Fibroblast of skin of scalp (primary cell): ENCODE results near the gene CD300C.
"Not testable (repeated sequence)": the region's sequence is repeated elsewhere in the genome, so short reads cannot be mapped to it uniquely, and the experiment has no call there.

Experiments used
- DNase-seq: peaks from one replicate; pipeline ENCODE4 v3.0.0-alpha.2; 2013

The CD300C gene

DNA sequence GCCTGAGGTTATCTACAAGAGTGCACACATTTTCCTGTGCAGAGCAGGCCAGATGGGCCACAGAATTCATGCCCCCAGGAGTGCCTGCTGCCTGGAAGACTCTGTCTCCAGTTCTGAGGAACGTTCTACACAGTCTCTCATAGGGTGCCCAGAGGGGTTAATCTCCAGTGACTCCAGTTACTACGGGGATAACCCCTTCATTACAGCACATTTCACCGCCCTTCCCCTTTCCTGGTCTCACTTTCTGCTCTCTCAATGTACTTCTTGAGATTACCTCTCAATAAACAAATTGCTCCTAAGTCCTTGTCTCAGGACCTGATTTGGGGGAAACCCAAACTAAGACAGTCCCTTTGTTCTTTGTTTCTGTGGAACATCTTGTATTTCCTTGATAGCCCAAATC lies 15.7 kb upstream of the CD300C start:
- no peak for DNase-seq

DNA sequence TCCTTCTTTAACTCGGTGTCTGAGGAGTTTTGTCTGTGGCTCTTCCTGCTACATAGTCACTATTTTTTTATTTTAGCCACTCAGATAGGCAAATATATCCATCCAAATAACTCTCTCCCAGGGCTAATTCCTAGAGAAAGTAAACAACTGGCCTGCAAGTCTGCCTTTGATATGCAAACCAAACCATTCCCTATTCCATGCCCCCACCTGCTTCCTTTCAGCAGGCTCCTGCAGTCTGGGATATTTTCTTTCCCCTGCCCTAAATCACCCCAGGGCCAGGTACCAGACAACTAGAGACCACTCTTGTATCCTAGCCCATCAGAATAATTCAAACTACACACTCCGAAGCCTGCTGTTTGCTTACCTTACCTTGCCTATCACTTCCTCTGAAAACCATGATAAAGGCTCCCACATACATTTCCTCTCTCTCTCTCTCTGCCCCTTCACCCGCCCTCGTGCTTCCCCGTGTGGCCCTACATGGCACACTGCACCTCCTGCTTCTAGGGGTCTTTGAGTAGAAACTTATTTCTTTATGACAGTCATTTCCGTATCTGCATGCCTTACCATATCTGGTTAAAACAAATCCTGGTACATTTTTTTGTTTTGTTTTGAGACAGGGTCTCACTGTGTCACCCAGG lies 13.1 kb upstream of the CD300C start:
- no peak for DNase-seq

DNA sequence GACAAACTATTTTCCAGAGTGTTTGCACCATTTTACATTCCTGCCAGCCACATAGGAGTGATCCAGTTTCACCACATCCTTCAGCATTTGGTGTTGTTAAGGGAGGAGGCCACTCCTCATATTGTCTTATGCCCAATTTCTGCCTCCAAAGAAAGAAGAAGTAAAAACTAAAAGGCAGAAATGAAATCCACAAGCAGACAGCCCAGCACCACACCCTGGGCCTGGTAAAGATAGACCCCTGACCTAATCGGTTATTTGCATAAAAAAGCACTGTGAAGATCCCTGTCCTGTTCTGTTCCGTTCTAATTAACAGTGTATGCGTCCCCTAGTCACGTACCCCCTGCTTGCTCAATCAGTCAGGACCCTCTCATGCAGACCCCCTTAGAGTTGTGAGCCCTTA lies 12.5 kb upstream of the CD300C start:
- DNase-seq: not testable (repeated sequence)

DNA sequence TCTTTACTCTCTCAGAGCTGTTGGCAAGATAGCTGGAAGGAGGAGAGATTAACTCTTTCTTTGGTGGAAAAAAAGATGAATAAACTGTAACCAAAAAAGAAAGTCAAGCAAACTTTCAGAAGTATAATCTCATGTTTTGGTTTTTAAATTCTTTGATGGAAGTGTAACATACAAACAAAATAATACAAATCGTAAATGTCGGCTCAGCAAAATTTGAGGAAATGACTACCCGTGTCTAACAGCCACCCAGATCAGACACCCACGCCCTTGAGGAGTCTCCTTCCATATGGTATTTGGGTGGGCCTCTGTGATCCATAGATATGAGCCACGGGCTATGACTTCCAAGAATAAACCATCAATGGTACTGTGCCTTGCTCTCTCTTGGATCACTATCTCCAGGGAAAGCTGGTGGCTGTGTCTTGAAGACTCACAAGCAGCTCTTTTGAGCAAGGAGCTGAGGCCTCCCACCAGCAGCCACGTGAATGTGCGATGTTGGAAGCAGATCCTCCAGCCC lies 9.6 kb upstream of the CD300C start:
- no peak for DNase-seq

DNA sequence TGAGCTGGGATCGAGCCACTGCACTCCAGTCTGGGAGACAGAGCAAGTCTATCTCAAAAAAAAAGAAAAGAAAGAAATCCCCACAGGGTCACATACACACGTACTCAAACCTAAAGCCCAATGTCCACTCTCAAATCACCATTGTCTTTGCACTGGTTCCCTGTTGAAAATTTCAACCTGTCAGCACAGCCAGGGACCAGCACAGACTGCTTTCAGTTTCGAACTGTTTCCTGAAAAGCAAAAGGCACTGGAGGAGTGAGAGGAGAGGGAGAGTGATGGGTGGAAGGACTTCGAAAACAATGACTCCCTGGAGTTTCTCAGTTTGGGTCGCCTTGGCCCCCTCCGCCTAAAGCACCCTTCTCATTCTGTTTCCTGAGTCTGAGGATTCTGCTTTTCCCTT lies 9.0 kb upstream of the CD300C start:
- no peak for DNase-seq

DNA sequence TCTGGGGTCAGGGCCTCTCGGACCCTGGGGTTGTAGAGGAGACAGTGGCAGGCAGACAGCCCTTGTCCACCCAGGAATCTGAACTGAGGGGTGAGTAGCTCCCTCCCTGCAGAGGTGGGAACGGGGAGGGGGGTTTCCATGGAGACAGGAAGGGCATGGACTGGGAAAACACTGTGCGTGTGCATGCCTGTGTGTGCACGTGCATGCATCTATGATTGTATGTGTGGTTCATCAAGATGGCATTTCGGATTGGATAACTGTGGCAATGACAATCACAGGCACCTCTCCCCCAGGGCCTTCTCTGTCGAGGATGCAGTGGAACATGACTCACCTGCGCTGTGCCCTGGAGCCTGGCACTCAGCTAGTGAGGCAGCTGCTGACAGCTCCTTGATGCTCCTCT lies 6.1 kb upstream of the CD300C start:
- no peak for DNase-seq

DNA sequence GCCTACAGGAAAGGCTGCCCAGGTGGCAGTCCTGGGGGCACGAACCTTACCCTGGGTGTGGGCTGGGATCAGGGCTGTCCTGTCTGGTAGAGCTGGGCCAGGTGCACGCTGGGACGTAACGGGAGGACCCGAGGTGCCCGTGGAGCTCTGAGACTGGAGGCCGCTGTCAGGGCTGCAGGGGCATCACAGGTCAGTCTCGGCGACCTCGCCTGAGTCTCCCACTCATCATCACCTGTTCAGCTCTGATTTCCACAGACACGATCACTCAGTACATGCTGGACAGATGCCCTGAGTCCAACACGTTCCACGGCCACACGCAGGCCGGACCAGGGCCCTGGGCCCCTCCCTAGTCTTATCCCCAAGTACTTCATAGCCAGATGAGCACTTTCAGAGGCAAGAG lies 4.7 kb upstream of the CD300C start:
- DNase-seq: no peak

DNA sequence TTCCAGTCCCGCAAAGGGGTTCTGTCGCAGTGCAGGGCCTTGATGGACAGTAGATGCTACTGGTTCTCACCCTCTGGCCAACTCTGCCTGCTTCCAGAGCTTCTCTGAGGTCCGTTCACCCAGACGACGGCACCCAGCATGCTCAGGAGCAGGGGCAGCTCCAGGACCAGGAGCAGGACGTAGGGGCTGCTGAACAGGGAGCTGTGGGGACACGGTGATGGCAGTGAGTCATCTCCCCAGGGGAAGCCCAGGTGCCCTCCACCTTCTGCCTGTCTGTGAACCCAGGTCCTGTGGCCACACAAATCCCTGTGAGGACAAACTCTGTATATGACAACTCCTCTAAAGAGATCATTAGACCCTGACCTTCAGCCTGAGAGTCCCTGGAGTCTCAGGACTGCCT lies 3.4 kb upstream of the CD300C start:
- no peak for DNase-seq

DNA sequence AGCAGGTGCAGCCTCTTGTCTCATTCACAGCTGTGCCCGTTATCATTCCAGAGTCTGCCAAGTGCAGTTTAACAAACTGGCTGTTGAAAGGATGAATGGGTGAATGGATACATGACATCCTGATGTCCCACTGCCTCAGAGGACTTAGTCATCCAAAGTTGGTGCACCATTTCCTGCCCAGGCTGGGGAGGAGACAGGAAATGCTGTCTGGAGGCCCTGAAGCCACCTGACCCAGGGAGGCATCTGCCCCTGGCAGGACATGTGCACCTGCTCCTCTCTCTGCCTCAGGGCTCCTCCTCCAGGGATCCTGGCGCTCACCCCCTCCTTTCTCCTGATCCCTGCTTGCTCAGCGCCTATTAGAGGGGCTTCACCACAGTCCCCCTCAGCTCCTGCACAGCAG lies 1.8 kb upstream of the CD300C start:
- no peak for DNase-seq

DNA sequence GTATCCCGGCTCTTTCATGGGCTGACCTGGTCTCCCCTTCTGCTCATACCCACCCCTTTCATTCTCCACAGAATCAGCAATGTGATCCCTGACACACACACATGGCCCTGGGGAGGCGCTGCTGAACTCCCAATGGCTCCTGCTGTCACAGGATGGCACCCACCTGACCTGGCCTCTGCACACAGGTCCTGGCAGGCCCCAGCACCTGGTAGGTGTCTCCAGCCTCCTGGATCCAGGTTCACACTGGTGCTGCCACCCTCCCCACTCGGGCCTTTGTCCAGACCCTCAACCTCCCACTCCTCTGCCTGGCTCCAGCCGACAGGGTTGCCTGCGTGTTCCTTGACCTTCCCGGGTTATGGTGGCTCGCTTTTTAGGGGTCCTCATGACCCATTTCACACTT lies 1.3 kb upstream of the CD300C start:
- no peak for DNase-seq

DNA sequence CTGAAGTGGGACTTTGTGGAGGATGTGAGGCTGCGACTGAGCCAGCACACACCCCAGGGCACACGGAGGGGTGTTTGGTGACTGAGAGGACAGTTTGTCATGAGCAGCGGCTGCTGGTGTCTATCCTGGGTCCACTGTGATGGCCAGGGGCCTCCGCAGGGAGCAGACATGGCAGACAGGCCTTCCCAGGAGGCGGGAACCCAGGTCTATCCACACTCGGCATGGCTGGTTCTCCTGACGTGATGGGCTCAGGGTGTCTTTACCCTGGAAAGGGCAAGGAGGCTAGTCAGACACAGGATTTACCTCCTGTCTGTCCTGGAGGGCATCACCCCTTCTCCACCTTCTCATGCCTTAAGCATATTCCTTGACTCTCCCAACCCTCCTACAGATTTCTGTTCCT lies 671 bp upstream of the CD300C start:
- no peak for DNase-seq

DNA sequence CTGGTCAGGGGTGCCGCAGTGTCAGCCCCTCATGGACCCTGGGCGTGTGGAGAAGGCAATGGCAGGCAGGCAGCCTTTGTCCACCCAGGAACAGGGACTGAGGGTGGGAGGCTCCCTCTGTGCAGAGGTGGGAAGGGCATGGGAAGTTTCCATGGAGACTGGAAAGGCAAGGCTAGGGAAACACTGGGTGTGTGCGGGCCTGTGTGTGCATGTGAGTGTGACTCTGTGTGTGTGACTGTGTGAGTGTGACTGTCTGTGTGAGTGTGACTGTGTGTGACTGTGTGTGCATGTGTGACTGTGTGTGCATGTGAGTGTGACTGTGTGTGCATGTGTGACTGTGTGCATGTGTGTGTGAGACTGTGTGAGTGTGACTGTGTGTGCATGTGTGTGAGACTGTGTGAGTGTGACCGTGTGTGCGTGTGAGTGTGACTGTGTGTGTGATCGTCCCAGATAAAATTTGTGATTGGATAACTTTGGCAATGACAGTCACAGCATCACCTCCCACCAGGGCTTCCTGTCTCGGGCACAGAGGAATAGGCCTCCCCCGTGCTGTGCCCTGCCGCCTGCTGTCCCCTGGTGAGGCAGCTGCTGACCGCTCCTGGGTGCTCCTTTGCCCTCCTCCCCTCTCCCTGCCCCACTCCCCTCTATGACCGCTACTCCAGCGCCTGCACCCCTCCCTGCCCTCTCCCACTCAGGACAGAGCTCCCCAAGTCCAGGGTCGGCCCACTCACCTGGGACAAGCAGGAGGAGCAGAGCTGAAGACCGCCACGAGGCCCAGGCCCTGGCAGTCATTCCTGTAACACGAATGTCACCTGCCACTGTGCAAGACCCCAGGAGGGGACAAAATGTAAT lies 698 bp downstream of the CD300C start:
- DNase-seq: no peak

DNA sequence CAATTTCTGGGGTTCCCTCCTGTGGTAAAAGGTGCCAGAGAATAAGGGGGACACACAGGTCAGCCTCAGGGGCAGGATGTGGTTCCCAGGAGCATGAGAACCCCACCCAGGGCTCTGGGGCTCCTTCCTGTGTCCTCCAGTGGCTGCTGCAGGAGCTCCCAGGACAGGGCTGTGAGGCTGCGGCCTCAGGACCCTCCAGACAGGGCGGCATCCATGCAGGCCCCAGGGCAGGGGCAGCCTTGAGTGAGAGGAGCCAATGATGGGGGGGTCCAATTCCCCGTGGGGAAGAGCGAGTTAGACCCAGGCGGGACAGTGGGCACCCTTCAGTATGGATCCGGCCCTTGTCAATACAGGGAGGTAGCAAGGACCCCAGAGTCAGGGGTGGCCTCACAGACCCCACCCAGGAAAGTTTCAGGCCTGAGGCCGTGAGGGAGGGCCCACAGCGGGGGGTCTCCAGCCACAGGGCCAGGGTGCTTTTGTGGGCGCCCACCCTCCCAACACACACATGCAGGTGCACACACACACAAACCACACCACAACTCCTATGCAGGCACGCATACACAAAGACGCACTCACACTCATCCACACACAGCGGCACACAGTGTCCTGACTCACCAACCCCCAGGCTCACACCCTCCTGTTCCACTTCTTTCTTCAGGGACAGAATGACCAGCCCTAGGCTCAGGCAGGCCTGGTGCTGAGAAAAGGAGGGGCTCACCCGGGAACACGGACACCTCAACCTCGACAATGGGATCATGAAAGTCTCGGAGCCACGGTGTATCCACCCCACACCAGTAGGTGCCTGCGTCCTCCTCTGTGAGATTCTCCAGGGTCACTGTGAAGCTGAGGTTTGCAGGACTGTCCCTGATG lies 1.8 kb downstream of the CD300C start:
- no peak for DNase-seq

DNA sequence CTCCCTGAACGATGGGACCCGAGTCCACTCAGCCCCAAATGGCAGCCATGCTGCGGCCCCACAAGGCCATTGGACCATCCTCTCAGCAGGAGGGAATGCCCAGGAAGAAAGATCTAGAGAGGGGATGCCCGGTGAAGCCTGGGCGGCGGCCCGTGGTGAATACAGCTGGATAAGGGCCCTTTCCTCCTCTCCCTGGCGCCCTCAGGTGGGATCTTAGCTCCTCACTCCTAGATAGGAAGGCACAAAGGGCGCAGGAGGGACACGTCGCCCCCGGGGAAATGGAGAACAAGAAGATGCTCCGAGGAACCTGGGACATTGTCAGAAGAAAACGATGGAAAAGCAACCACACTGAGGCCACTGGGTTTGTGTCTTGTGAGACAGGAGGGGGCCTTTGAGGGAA lies 2.5 kb downstream of the CD300C start:
- DNase-seq: no peak

DNA sequence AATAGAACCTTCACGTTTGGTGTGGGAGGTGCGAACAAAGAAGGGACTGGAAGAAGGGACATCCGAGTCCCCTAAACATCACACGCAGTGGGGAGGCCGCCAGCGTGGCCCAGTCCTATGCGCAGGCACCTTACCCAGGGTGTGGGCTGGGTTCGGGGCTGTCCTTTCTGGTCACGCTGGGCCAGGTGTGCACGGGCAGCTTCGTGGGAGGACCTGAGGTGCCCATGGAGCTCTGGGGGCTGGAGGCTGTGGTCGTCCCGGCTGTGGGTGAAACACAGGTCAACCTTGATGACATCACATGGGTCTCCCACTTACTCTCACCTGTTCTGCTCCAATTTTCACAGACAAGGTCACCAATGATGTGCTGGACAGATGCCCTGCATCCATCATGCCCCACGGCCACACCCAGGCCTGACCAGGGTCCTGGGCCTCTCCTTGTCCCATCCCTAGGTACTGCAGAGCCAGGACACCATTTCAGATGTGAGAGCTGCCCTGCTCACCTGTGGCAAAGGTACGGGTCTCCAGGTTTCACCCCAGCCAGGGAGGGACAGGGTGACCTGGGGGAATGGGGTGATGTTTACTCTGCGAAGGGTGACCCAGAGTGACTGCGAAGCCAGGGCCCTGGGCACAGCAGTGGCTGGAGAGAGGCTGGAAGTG lies 3.1 kb downstream of the CD300C start:
- DNase-seq: no peak

DNA sequence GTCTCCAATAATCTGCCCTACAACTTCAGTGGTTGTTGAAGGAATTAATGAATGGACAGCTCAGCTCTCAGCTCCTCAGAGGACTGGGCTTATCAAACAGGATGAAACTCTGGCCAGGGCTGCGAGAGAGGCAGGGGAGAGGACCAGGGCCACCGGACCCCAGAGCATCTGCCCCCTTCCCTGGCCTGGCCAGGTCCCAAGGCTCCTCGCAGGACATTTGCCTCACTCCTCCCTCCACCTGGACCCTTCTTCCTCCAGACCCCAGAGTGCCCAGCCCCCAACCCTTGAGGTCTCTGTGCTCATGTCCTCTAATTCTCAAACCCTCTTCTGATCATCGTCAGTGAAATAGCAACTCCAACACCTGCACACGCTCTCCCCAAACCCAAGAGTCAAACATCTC lies 3.7 kb downstream of the CD300C start:
- no peak for DNase-seq

DNA sequence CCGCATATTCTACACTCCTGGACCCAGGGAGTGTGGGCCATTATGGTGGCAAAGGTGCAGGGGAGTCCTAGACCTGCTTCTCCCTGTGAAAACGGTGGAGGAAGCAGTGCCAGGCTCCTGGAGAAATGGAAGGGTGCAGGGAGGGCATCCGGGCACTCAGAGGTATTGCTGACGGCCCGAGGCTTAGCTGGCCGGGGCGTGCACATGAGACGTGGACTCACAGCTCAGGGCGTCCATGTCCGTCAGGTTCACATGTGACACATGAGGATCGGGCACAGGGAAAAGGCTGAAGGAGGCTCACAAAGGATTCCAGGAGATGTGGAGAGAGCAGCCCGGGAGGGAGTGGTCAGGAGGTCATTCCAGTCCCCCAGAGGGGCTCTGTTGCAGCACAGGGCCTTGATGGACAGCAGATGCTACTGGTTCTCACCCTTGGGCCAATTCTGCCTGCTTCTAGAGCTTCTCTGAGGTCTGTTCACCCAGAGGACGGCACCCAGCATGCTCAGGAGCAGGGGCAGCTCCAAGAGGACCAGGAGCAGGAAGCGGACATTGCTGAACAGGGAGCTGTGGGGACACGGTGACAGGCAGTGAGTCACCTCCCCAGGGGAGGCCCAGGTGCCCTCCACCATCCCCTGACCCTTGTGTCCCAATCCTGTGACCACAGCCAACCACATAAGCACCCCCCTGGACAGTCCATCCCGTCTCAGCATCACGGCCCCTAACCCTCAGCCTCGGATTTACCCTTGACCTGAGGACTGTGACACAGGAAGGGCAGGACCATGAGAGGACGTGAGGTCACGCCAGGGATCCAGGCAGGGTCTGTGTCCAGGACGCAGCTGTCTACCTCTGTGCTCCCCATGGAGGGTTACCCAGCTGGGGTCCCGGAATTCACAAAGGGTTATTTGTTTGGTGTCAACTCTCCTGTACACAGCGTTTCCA lies 4.5 kb downstream of the CD300C start:
- DNase-seq: no peak

DNA sequence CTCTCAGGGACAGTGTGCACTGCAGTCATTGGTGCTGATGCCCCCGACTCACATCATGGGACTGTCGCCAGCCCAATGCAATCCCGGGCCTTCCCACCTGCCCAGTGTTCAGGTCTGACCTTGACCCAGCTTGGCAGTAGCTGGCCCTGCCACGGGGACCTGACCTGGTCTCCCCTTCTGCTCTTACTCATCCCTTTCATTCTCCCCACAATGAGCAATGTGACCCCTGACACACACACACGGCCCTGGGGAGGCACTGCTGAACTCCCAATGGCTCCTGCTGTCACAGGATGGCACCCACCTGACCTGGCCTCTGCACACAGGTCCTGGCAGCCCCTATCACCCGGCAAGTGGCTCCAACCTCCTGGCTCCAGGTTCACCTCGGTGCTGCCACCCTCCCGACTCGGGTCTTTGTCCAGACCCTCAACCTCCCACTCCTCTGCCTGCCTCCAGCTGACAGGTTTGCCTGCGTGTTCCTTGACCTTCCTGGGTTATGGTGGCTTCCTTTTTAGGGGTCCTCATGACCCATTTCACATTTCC lies 6.6 kb downstream of the CD300C start:
- DNase-seq: no peak

DNA sequence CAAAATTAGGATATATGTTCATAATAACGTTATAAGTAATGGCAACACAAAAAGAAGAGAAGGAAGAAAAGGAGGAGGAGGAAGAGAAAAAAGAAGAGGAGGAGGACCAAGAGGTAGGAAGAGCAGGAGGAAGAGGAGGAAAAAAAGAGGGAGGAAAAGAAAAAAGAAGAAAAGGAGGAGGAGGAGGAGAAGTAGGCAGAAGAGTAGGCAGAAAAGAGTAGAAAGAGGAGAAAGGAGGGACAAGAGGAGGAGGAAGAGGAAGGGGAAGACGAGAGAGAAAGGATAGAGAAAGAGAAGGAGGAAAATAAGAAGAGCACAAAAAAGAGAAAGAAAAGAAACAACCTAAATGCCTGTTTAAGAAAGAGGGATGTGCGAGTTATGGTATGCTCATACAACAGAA lies 9.0 kb downstream of the CD300C start:
- DNase-seq: no peak

DNA sequence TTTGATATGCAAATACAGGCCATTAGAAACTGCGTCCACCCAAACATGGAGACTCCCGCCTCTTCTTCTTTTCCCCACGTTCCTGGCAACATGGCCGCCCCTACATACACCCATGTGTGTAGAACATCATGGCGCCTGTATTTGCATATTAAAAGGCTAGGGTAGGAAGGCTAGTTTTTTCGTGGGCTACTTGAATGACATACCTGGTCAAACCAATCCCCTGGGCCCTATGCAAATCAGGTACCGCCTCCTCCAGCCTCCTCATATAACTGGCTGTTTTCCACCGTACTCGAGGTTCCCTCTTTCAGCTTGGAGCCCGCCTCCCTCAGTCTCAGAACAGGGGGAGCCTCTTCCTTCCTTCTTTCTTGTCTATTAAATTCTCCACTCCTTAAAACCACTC lies 13.8 kb downstream of the CD300C start:
- no peak for DNase-seq

DNA sequence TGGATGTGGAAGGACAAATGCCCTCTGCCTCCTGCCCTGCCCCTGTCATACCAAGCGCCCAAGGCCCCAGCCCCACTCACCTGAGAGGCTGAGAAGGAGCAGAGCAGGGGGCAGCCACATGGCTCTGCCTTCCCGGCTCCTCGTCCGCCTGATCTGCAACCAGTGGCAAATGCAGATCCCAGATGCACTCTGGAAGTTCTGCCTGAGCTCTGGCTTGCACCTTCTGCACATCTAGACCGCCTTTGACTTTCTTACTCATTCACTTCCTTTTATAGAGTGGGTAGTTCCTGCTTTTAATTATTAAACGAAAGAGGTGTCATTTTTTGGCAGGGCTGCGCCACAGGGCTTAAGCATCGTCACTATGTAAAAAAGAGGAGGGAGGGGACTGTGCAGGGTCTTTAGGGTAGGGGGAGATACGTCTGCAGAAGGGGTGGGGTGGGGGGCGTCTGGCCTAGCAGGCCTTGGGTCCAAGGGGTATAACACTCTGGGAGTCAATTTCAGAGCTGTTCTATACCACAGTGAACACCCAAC lies 14.6 kb downstream of the CD300C start, which contains the start of gene CD300LB:
Gene CD300LB (minus strand): TSS at position 245 of the 531 bp plus-strand sequence. CDS start 125 bp downstream, at position 120.
- no peak for DNase-seq
